ENCODE measurements around the gene C15orf39.

Gene C15orf39

DNA sequence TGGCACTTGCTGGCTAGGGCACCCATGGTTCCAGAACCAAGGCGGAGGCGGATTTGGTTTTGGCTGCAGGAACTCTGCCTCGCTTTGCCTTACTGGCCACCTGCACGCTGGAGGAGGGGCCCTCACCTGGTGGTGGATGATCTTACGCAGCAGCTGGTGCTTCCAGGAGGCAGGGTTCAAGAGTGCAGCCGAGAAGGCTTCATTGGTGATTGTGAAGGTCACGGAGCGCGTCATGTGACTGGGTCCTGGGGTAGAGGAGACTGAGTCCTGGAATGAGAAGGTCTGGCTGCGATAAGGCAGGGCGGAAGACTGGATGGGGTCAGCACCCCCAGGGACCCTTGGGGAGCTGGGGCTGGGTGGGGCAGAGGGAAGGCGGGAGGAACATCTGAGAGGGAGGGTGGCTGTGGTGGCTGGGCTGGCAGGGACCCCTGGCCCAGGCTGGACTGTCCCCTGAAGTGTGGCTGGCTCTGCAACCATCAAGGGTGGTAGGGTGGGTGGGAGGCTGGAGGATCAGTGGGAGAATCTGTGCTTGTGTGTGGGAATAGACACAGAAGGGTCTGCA lies 30.7 kb downstream of the C15orf39 start:
- no peak for DNase-seq (ENCODE audit: low spot score)
- TF ChIP-seq, protein P1, sequence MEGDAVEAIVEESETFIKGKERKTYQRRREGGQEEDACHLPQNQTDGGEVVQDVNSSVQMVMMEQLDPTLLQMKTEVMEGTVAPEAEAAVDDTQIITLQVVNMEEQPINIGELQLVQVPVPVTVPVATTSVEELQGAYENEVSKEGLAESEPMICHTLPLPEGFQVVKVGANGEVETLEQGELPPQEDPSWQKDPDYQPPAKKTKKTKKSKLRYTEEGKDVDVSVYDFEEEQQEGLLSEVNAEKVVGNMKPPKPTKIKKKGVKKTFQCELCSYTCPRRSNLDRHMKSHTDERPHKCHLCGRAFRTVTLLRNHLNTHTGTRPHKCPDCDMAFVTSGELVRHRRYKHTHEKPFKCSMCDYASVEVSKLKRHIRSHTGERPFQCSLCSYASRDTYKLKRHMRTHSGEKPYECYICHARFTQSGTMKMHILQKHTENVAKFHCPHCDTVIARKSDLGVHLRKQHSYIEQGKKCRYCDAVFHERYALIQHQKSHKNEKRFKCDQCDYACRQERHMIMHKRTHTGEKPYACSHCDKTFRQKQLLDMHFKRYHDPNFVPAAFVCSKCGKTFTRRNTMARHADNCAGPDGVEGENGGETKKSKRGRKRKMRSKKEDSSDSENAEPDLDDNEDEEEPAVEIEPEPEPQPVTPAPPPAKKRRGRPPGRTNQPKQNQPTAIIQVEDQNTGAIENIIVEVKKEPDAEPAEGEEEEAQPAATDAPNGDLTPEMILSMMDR (IDR thresholded peaks at IDR 0.05; ENCODE audit: extremely low read depth, missing control alignments), result no peak

DNA sequence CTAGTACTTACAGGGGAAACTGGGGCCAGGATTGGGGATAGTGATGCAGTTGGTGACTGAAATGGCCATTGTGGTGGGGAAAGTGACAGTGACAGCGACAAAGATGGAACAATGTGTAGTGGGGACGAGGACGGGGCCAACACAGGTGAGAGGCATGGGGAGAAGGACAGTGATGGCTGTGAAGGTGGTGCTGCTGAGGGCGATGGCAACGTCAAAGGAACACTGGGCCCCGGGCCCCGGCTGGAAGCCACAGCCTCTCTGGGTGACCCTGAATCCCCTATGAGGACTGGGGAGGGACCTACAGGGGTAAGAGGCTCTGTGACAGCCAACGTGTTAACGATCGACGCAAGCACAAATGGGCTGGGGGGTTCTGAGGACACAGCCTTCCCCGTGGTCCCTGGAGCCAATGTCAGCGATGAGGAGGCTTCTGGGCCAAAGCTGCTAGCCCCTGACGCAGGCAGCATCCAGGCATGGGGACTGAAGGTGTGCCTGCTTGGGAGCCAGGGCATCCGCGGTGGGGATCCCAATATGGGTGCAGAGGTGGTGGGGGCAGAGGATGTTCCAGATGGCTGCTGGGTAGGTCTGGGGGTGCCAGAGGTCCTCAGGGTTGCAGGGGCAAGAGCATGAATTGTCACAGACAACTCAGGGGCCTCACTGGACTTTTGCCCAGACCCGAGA lies 31.3 kb downstream of the C15orf39 start:
- DNase-seq (ENCODE audit: low spot score), result peak; percentile 4
- TF ChIP-seq, protein P1 (IDR thresholded peaks at IDR 0.05; ENCODE audit: extremely low read depth, missing control alignments), result no peak

DNA sequence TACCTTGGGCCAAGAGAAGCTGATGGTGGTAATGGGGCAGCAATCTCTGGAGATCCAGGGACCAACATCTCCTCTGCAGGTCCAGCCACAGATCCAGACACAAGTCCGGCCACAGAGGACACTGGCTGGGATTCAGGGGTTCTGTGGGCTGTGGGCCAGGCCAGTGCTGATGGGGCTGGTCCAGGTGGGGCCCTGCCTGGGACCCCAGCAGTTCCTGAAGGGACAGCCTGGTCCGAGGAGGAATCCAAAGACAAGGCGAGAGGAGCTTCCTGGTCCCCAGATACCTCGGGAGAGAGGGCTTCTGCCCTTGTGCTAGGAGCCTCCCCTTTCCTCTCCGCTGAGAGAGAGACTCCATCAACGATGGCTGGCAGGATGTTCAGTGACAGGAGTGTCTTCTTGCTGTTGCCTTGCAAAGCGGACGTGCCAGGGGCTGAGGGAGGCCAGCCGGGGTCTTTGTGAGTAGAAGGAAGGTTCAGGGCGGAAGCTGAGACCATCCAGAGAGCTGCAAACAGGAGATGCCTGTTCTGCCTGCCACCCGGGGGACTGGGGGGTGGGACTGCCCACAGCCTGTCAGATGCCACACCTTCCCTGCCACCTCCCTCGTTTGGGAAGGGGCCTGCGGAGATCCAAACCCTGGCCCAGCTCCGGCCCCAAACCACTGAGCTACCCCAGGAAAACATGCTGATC lies 32.0 kb downstream of the C15orf39 start:
- DNase-seq (ENCODE audit: low spot score), result peak; percentile 4
- TF ChIP-seq, protein P1 (IDR thresholded peaks at IDR 0.05; ENCODE audit: extremely low read depth, missing control alignments), result no peak

GRCh38 chr15:75234191-75234810 lies 32.6 kb downstream of the C15orf39 start:
- TF ChIP-seq, protein P1 (IDR thresholded peaks at IDR 0.05; ENCODE audit: extremely low read depth, missing control alignments), result no peak
- DNase-seq (ENCODE audit: low spot score), result no peak

- TF ChIP-seq, protein P1 (IDR thresholded peaks at IDR 0.05; ENCODE audit: extremely low read depth, missing control alignments), result no peak
- DNase-seq (ENCODE audit: low spot score), result peak; percentile 6
Measured at GRCh38 chr15:75235051-75235673, 33.5 kb downstream of the C15orf39 start.

DNA sequence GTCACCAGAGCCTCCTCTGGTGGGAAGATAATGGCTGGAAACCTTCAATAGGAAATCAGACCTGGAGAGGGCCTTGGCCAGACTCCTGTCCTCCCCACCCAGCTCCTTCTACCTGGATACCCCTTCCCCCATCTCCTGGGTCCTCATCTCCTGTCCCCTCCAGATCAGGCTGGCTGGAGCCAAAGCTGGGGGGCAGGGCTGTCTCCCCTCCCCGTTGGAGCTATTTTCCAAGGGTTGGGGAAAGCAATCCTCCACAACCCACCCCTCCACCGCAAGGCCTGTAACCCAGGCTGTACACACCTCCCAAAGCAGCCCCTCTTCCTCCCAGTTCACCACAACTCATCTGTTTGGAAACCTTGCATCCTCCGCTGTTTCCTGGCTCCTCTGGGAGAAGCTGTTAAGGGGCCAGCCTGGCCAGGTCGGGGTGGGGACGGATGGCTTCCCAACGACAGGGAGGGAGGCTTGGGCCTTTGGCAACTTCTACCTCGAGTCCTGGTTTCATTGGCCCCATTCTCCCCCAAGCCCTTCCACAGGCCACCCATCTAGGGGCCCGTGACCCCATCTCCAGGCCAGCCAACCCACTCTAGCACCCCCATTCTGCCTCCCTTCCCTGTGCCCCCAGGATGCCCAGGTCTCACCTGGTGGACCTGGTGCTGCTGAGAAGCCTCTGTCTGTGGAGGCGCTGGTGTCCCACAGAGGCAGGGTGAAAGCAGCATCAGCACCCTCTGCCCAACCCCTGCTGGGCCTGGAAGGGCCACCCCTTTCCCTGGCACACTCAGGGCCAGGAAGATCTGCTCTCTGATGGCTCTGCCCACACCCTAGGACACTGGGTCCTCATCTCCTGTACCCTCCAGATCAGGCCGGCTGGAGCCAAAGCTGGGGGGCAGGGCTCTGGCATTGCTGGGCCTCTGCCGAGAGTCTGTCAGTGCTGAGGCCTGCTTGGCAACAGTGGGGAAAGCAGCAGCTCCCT lies 34.4 kb downstream of the C15orf39 start:
- TF ChIP-seq, protein P1 (IDR thresholded peaks at IDR 0.05; ENCODE audit: extremely low read depth, missing control alignments), result no peak
- DNase-seq (ENCODE audit: low spot score), result peak; percentile 4

Measured in GM20000 (cell line).